GM21786 (cell line): ENCODE measurements around the gene CEP295NL.
"Not testable (repeated sequence)": the region's sequence is repeated elsewhere in the genome, so short reads cannot be mapped to it uniquely, and the experiment has no call there.

Experiments used
- ATAC-seq: cut with Tn5 transposase; IDR thresholded peaks from one replicate; pipeline ENCODE4 v1.9.1; 2021; ENCODE audit not compliant: unreplicated experiment

Gene CEP295NL, protein sequence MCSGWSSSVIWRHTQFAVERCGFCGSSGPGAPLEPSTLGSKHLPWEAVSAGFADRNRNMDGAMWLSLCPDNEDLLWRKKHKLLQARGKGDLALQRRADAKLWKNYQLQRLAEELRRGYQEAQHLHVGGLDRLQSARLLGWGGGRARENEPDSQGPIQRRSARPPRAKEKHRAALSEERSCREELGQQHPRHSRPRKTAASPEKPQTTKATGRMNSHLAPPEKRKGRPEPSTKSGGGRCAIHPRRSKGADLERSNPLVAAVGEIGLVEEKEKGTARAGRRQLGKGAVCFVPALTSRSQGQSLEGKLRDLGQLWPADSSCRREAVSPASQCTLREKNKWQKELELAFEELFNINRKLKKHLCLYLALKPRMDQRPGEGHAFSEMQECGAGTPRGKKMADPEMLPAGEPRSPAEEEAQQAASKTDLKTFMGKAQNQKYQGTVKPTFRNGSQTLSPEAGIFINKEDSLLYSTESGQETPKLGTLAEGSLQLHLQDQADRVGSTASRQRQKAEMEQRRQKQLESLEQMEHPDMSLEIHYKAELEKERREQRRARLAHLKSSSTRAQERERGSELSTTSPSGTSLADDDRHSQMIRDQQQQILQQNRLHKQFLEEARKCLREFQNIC

DNA sequence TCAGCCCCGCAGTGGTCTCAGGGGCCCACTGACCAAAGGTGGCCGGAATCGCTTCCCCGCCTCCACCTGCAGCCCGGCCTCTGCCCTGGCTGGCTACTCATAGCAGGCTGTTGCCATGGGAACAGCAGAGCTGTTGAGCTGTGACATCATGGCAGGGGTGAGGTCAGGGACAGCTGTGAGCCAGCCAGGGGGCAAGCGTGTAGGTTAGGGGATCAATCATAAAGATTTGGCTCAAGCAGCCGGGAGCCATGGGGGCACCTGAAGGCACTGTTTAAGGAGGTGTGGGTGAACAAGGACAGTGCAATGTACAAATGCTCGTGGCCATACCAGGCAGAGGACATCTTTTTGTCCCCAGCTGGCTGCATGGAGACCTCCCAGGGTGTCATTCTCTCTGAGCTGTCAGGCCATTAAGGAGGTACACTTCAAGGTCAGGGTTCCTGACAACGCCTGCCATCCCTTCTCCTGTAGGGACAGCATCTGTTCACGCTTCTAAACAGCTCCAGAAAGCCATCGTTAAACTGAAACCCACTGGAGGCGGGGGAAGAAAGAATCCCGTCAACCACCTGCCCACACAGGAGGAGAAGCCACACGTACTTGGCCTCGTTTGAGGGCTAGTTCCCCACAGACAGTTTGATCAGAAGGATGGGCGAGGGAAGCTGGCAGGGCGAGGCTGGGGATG is at the start of gene CEP295NL:
Gene CEP295NL, minus strand, starts transcription at position 101 of the 679 bp plus-strand sequence. CDS start 1,373 bp downstream, outside the sequence.
- ATAC-seq, result no peak

DNA sequence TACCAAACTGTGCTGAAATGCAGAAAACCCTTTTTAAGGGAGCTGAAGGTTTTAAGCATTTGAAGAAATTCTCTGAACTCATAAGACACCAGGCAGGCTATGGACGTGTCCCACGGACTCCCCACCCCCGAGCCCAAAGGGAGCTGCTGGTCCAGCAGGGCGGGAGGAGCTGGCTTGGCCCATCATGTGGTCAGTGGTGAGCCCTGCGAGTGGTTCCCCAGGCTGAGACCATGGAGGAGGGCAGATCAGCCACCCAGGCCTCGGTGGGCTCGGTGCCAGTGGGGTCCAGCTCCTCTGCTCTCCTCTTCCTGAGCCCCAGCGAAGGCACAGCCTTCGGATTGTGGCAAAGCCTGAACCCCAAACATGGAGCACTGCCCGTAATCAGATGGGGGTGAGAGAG is 49.7 kb upstream of the CEP295NL start:
- ATAC-seq, result no peak

DNA sequence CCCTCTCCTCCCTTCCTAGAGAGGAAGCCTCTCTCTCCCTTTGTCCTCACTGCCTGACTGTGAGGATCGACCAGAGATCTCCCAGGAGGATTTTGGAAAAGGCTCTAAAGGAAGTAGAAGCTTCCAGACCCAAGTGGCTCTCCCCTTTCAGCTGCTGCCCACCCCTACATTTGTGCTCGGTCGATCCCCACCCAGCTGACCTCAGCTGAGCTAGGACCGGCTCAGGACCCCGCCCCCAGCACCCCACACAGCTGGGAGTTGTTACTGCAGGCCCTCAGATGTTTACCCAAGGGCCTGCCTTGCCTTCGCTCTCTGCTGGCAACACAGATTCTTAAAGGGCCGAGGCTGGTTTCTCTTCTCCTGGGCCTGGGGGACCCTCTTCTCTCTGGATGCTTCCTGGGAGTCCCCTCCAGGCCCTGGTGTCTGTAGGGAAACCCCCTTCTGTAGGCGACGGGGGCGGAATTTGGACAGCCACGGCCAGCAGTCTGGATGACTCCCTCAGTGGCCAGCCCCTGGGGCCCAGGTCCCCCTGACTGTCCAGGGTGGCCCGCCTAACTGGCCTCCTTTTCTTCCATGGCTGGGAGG is 49.1 kb upstream of the CEP295NL start:
- ATAC-seq, result no peak

DNA sequence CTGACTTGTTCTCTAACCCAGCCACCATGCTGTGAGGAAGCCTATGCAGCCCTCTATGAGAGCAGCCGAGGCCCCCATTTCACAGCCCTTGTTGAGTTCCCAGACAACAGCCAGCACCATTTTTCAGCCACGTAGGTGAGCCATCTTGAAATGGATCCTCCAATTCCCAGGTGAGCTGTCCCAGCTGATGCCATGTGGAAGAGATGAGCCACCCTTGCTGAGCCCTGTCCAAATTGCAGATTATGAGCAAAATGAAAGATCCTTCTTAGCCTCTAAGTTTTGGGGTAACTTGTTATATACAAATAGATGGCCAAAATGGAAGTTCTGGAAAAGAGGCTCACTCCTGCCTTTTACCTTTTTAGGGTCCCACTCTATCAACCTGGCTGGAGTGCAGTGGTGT is 47.9 kb upstream of the CEP295NL start:
- no peak for ATAC-seq

DNA sequence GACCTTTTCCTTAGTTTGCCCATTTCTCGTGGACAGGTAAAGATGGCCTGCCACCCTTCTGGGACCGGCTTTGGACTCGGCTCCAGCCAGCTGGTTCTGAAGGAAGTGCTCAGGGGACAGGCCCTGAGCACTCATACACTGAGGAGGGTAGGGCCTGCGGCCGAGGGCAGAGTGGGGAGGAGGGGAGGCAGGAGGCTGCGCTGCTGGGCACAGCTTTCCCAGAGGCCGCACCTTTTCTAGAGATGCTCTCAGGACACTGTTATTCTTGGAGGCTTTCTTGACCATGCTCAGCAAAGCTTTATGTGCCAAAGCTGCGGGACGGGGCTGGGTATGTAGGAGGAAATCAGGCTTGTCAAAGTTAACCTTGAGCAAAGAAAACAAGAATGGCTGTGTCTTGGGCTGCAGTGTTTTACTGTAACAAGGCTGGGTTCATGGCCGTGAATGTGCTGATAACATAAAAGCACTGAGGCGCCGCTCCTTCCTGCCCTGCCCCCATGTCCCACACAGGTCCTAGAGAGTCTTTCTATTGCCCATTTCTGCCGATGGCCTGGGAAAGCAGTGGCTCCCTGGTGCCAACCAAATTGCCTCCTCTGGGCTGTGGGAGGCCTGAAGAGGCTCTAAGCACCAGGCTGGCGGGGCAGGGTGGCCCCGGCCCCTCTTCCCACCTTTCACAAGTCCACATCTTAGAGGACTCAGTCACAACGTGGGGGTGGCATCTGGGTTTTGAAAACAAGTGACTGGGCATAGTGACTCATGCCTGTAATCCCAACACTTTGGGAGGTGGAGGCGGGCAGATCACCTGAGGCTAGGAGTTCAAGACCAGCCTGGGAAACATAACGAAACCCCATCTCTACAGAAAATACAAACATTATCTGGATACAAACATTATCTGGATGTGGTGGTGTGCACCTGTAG is 44.5 kb upstream of the CEP295NL start:
- no peak for ATAC-seq

DNA sequence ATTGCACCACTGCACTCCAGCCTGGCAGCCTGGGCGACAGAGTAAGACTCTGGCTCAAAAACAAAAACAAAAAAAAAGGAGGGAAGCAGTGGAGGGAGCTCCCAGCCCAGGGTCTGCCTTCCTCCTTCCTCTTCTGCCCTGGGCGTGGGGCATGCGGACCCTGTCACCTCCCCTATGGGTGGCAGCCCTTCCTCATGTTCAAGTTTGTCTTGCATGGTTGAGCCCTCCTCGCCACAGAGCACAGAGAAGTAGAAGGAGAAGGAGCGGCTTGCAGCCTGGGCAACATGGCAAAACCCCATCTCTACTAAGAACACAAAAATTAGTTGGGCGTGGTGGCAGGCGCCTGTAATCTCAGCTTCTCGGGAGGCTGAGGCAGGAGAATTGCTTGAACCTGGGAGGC is 43.6 kb upstream of the CEP295NL start:
- ATAC-seq, result no peak

DNA sequence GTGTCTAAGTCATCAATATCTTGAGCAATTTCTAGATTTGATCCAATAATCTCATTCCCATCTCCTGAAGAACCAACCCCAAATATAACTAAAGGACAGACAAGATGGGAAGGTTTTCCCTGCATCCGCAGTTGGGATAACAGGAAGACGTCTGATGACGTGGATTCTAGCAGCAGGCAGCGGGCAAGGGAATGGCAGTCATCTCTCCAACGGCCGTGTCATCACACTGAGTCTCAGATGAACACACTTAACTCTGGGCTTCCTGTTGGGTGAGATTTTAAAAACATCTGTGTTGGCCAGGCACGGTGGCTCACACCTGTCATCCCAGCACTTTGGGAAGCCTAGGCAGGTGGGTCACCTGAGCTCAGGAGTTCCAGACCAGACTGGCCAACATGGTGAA is 43.1 kb upstream of the CEP295NL start:
- no peak for ATAC-seq

DNA sequence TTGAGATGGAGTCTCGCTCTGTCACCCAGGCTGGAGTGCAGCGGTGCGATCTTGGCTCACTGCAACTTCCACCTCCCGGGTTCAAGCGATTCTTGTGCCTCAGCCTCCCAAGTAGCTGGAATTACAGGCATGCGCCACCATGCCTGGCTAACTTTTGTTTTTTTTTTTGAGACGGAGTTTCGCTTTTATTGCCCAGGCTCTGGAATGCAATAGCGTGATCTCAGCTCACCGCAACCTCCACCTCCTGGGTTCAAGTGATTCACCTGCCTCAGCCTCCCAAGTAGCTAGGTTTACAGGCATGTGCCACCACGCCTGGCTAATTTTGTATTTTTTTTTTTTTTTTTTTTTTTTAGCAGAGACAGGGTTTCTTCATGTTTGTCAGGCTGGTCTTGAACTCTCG is 42.5 kb upstream of the CEP295NL start:
- ATAC-seq, result not testable (repeated sequence)

DNA sequence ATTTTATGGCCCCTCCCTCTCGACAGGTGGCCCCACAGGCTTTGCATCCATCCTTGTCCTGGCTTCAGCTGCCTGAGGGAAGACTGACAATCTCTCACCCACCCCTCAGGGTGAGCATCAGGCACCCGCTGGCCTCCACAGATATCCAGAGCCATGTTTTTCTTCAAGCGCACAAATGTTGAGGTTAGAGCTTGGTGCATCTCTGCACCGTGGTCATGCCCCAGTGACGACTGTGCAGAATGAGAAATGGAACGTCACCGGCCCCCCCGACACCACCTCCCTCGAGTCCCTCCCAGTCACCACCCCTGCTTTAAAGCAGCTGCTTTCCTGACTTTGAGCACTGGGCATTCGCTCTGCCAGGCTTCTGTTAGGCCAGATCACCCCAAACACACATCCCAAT is 42.0 kb upstream of the CEP295NL start:
- ATAC-seq, result no peak

DNA sequence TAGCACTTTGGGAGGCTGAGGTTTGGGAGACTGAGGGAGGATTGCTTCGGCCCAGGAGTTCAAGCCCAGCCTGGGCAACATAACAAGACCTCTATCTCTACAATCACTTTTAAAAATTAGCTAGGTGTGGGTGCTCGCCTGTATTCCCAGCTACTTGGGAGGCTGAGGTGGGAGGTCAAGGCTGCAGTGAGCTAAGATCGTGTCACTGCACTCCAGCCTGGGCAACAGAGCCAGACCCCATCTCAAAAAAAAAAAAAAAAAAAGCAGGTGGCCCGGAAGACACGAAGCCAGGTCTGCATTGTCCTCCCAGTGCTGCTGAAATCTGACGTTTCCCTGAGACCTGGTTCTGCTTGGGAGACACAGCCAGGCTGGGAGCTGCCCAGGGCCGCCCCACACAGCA is 41.0 kb upstream of the CEP295NL start:
- no peak for ATAC-seq

DNA sequence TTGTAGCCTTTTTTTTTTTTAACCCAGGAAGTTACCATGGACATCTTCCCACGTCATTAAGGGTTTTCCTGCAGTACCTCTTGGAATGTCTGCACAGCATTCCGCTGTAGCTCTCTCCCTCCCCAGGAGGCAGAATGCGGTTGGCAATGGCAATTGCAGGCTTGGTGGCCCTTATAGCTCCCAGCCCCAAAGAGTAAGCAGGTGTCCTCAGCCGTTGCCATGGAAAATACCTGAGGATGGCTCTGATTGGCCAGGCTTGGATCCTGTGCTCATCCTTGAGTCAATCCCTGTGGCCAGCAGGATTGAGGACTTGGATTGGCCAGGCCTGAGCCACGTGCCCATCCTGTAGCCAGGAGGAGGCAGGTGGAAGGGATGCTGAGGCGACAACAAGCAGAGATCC is 37.7 kb upstream of the CEP295NL start:
- ATAC-seq, result no peak

DNA sequence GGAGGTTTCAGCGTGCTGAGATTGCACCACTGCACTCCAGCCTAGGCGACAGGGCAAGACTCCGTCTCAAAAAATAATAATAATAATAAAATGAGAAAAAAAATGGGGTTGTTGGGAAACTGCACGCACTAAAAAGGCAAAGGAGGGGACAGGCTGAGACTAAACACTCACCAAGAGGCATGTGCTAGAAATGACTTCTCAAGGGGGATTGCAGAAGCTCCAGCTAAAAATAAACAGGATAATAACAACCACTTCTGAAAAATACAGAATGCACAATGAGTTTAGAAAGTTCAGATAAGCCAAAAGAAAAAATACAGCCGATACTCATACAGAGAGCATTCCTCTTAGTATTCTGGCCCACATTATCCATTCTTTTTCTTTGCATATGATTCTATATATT is 37.3 kb upstream of the CEP295NL start:
- ATAC-seq, result no peak

DNA sequence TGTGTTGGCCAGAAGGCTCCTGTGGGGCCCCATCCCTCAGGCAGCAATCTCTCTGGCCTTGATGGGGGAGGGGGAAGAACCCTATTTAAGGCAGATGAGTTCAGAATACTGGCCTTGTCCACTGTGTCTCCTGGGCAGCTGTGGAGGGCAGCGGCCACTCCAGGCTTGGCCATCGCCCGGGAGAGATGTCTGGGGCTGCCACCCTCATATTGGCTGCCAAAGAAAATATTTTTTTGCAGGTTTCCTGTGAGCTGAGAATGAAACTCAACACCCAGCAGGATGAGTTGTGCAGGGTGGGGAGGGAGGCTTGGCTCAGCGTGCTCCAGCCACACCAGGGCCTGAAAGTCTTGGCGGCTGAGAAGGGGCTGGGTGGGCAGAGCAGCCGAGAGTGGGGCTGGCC is 36.6 kb upstream of the CEP295NL start:
- ATAC-seq, result no peak

DNA sequence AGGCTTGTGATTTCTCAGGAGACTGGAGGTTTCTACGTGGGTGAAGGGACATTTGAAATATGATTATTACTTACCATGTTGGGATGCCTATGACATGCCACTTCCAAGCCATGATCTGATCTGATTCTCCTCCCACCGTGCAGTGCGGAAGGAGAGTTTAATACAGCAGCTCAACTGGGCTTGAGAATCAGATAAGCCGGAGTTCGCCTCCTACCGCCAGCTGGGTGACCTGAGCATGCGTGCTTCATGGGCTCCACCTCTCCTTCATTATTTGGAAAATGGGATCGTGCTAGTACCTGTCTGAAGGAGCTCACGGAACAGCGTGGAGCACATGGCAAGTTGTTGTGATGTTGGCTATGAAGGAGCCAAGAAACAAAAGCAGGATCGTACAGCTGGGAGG is 34.6 kb upstream of the CEP295NL start:
- ATAC-seq, result no peak

DNA sequence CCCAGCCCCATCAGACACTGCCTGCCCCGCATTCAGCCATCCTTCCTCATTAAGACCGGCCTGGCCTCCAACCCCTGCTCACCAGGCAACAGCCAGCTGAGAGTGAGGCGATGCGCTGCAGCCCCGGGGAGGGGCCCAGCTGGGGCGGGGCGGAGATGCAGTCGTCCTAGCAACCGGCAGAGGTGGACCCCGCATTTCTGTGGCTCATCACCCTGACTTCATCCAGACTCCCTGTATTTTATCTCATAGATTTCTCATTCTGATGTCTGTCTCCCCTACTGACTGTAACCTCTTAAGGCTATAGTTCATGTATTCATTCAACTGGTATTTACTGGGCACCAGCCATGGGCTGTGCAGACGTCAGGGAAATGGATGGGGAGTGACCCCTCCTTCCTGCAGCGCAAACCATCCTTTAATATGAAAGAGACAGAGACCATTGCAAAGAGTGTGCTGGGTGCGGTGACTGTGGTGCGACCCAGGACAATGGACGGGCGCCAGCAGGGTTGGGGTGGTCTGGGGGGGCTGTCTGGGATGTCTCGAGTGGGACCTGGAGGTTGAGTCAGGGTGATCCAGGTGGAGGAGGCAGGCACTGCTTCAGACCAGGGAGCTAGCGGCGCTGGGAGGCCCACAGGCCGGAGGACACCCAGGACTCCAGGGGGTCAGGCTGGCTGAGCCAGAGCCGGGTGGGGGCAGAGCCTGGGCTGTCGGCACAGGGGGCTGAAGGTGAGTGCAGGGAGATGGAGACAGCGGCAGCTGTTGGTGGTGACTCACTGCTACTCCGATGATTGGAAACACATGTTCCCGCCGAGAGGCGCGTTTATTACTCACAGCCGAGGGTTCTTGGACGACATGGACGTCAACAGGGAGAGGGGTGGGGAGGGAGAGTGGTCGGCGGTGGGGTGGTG is 32.7 kb upstream of the CEP295NL start:
- no peak for ATAC-seq

DNA sequence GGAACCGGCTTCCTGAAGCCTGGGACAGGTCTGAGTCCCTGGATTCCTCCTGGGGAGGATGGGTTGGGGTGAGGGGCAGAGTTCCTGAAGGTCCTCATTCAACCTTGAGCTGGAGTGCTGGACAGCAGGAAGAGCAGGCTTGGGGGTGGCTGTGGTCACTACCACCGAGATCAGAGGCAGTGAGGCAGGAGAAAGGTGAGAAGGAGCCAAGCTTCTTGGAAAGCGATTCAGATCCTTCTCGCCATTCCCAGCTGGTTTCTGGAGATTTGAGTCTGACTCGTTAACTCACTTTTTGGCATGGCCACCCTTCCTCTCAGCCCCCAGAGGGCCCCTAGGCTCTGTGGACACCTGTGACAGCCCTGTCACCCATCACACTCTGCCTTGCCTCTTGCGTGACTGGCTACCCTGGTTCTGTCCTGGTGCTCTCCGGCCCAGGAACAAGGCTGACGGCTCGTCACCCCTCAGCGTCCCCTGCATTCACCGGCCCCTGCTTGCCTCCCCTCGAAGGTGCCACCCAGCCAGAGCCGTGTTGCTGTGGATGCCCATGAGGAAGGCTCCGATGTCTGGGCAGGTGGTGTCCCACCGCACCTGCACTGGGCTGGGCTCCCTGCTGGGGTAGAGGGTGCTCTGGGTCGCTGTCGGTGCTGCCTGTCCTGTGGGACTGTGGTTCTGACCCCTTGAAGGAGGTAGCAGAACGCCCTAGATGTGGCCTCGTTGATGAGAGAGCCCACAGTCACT is 31.8 kb upstream of the CEP295NL start:
- ATAC-seq, result no peak

DNA sequence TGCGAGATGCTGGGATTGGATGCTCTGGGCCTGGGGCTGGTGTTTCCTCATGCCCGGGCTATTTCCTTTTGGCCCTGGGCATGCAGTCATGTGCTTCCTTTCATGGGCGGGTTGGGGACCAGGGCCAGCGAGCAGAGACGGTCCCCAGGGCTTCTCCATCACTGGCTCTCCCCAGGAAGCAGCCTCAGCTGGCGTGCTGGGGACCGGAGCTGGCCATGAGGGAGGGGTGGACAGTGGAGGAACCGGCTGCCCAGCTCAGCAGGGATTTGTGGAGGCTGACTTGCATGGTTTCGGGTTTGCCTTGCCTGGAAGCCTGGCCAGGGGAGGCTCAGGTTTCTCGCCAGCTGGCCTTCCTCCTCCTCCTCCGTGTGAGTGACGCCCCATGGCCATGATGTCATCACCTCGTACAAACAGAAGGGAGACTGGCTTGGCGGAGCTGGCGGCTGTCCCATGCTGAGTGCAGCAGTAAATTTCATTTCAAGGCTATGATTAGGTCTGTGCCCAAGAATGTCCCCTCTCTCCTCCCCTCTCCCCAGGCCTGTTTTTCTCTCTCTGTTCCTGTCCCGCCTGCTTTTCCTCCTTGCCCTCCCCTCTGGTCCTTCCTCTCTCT is 31.1 kb upstream of the CEP295NL start:
- ATAC-seq, result no peak
